Liver (tissue), 9 donors: Measurements from ENCODE around the gene ACOT2. TPM values are rescaled to one million over a fixed set of nuclear protein-coding genes. Genes with fewer than 3 reads are reported as not detected.
"Not testable (repeated sequence)": the region's sequence is repeated elsewhere in the genome, so short reads cannot be mapped to it uniquely, and the experiment has no call there.

Experiments
- DNase-seq: peaks from one replicate; pipeline ENCODE4 v3.0.0-alpha.2; 2017; ENCODE audit warnings: low spot score
- H3K27ac ChIP-seq, 2 donors: one replicate each; pipeline ENCODE4 v1.7.0; 2013; ENCODE audit warnings: inconsistent platforms in 2 of 2, low read length in 2 of 2, control low read depth in 1 of 2, low read depth in 1 of 2, mild to moderate bottlenecking in 1 of 2
- H3K27me3 ChIP-seq, 4 donors: one replicate each; pipeline versions ENCODE4 v1.6.1 to v1.7.0; 2013; ENCODE audit warnings: low read length in 3 of 4, inconsistent platforms in 1 of 4, mild to moderate bottlenecking in 1 of 4, moderate library complexity in 1 of 4; ENCODE audit not compliant: control insufficient read depth in 4 of 4, insufficient read depth in 4 of 4
- H3K36me3 ChIP-seq, 4 donors: one replicate each; pipeline versions ENCODE4 v1.6.1 to v1.7.0; 2013; ENCODE audit warnings: low read length in 3 of 4, mild to moderate bottlenecking in 3 of 4, low read depth in 1 of 4, moderate library complexity in 1 of 4; ENCODE audit not compliant: control insufficient read depth in 4 of 4, insufficient read depth in 3 of 4
- H3K4me1 ChIP-seq, 4 donors: one replicate each; pipeline versions ENCODE4 v1.6.1 to v1.7.0; 2013; ENCODE audit warnings: low read length in 3 of 4, mild to moderate bottlenecking in 3 of 4, moderate library complexity in 1 of 4; ENCODE audit not compliant: control insufficient read depth in 4 of 4, insufficient read depth in 4 of 4
- H3K4me3 ChIP-seq, 3 donors: one replicate each; pipeline versions ENCODE4 v1.6.1 to v1.7.0; 2013; ENCODE audit warnings: low read length in 3 of 3, control low read depth in 1 of 3, low read depth in 1 of 3, mild to moderate bottlenecking in 1 of 3
- H3K9ac ChIP-seq, 2 donors: one replicate each; pipeline ENCODE4 v1.7.0; 2013; ENCODE audit warnings: low read length in 2 of 2, mild to moderate bottlenecking in 2 of 2, moderate library complexity in 2 of 2, control low read depth in 1 of 2, low read depth in 1 of 2
- H3K9me3 ChIP-seq, 4 donors: one replicate each; pipeline versions ENCODE4 v1.6.1 to v1.7.0; 2013; ENCODE audit warnings: low read length in 3 of 4; ENCODE audit not compliant: control insufficient read depth in 4 of 4
- EGR1 ChIP-seq, 2 donors: IDR thresholded peaks; 2 replicates each; pipeline ENCODE4 v1.6.1; 2016 to 2018; ENCODE audit warnings: antibody characterized with exemption in 2 of 2, low read depth in 2 of 2
- FOXA1 ChIP-seq: IDR thresholded peaks from 2 replicates; pipeline ENCODE4 v1.6.1; 2016; ENCODE audit warnings: antibody characterized with exemption
- FOXA2 ChIP-seq: IDR thresholded peaks from 2 replicates; pipeline ENCODE4 v1.6.1; 2016; ENCODE audit warnings: antibody characterized with exemption
- GABPA ChIP-seq, 2 donors: IDR thresholded peaks in 1 of 2; conservative IDR thresholded peaks in 1 of 2; 2 replicates each; pipeline ENCODE4 v1.6.1; 2016; ENCODE audit warnings: antibody characterized with exemption in 2 of 2, mild to moderate bottlenecking in 1 of 2, moderate library complexity in 1 of 2
- HNF4A ChIP-seq, 2 donors: conservative IDR thresholded peaks; 2 replicates each; pipeline ENCODE4 v1.6.1; 2016; ENCODE audit warnings: antibody characterized with exemption in 2 of 2, mild to moderate bottlenecking in 2 of 2
- HNF4G ChIP-seq: IDR thresholded peaks from 2 replicates; pipeline ENCODE4 v1.6.1; 2016; ENCODE audit warnings: antibody characterized with exemption
- JUND ChIP-seq, 2 donors: IDR thresholded peaks; 2 replicates each; pipeline ENCODE4 v1.6.1; 2016; ENCODE audit warnings: antibody characterized with exemption in 2 of 2
- NR2F2 ChIP-seq: IDR thresholded peaks from 2 replicates; pipeline ENCODE4 v1.6.1; 2016; ENCODE audit warnings: antibody characterized with exemption
- RAD21 ChIP-seq, 2 donors: IDR thresholded peaks; 2 replicates each; pipeline ENCODE4 v1.6.1; 2016; ENCODE audit warnings: antibody characterized with exemption in 2 of 2, mild to moderate bottlenecking in 2 of 2
- RXRA ChIP-seq, 2 donors: IDR thresholded peaks; 2 replicates each; pipeline ENCODE4 v1.6.1; 2017 to 2018; ENCODE audit warnings: antibody characterized with exemption in 2 of 2, mild to moderate bottlenecking in 1 of 2
- SP1 ChIP-seq: IDR thresholded peaks from 2 replicates; pipeline ENCODE4 v1.6.1; 2018; ENCODE audit warnings: antibody characterized with exemption, mild to moderate bottlenecking
- TAF1 ChIP-seq: conservative IDR thresholded peaks from 2 replicates; pipeline ENCODE4 v1.6.1; 2016; ENCODE audit warnings: antibody characterized with exemption, mild to moderate bottlenecking
- YY1 ChIP-seq: IDR thresholded peaks from 2 replicates; pipeline ENCODE4 v1.6.1; 2016; ENCODE audit warnings: antibody characterized with exemption, mild to moderate bottlenecking
- WGBS: extraction: QIAGEN DNeasy Blood & Tissue Kit; methylation state at CpG from one replicate; pipeline ENCODE4 v1.1.7; 2013; 5-methylcytosine and 5-hydroxymethylcytosine counted together
- polyA plus RNA-seq, 2 donors: library from polyadenylated mRNA; stranded (reverse) in 1 of 2; unstranded in 1 of 2; fragments of 200-250 nt in 1 of 2; fragments of >200 nt in 1 of 2; fragmentation: Nextera tagmentation in 1 of 2; extraction: Ambion mirVana in 1 of 2; gene quantifications; one replicate each; pipeline versions ENCODE4 v1.2.1 to v1.2.3, GENCODE V29; 2013 to 2015
- total RNA-seq, 2 donors: library from RNA; depleted of rRNA; stranded (reverse); fragments of >200 nt; gene quantifications; one replicate each; pipeline ENCODE4 v1.2.3, GENCODE V29; 2014
- TF ChIP-seq, protein P1 (sequence below): IDR thresholded peaks from 2 replicates; pipeline ENCODE4 v1.6.1; 2016; ENCODE audit warnings: antibody characterized with exemption
- TF ChIP-seq, protein P2 (sequence below): IDR thresholded peaks from 2 replicates; pipeline ENCODE4 v1.6.1; 2016; ENCODE audit warnings: antibody characterized with exemption
- TF ChIP-seq, protein P3 (sequence below): IDR thresholded peaks from 2 replicates; pipeline ENCODE4 v1.6.1; 2016; ENCODE audit warnings: antibody characterized with exemption
- TF ChIP-seq, protein P4 (sequence below): fragments of 150-350 bp; IDR thresholded peaks from 2 replicates; pipeline ENCODE4 v1.5.1; 2017; ENCODE audit warnings: improper control_type of control experiment, low read depth, low read length; ENCODE audit not compliant: missing input control
- TF ChIP-seq, protein P5 (sequence below): IDR thresholded peaks from 2 replicates; pipeline ENCODE4 v1.6.1; 2016; ENCODE audit warnings: antibody characterized with exemption, mild to moderate bottlenecking
- donor health status: healthy.
- donor health status: healthy.
- donor health status: healthy.
- donor health status: healthy.
- donor health status: healthy.

ACOT2 gene
- total and polyA plus RNA-seq, 4 donors, result 51.2 to 189 (median 151) TPM

DNA sequence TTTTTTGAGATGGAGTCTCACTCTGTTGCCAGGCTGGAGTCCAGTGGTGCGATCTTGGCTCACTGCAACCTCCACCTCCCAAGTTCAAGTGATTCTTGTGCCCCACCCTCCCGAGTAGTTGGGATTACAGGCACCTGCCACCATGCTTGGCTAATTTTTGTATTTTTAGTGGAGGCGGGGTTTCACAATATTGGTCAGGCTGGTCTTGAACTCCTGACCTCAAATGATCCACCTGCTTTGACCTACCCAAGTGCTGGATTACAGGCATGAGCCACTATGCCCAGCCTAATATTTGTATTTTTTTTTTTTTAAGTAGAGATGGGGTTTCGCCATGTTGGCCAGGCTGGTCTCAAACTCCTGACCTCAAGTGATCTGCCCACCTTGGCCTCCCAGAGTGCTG is 4.7 kb downstream of the ACOT2 start:
- H3K9ac ChIP-seq, H3K9me3 ChIP-seq, H3K27ac ChIP-seq, H3K27me3 ChIP-seq, H3K4me3 ChIP-seq, H3K36me3 ChIP-seq, DNase-seq: not testable (repeated sequence)
- 69% methylated on average over 4 of the region's 4 CpGs for WGBS
- H3K4me1 ChIP-seq, result peaks cover 2 to 16% (median 8%) of the 10 kb centered on the region in 4 donors
- peak; percentile 10 for TF ChIP-seq YY1
- TF ChIP-seq RXRA (IDR thresholded peaks at IDR 0.05), result peak; percentile 27 to 50

DNA sequence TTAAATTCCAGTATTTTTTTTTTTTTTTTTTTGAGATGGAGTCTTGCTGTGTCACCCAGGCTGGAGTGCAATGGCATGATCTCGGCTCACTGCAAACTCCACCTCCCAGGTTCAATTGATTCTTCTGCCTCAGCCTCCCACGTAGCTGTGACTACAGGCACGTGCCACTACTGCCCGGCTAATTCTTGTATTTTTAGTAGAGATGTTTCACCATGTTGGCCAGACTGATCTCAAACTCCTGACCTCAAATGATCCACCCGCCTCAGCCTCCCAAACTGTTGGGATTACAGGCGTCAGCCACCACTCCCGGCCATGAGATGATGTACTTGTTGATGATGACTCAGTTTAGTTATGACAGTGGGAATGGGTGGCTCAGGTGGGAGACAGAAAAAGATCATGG is 5.2 kb downstream of the ACOT2 start:
- WGBS, result 68% methylated on average over 7 of the region's 7 CpGs
- H3K27ac ChIP-seq, H3K4me3 ChIP-seq, H3K36me3 ChIP-seq, H3K9me3 ChIP-seq, H3K27me3 ChIP-seq, H3K9ac ChIP-seq: not testable (repeated sequence)
- H3K4me1 ChIP-seq, result peaks cover 2 to 15% (median 8%) of the 10 kb centered on the region in 4 donors
- peak; percentile 6 for DNase-seq

DNA sequence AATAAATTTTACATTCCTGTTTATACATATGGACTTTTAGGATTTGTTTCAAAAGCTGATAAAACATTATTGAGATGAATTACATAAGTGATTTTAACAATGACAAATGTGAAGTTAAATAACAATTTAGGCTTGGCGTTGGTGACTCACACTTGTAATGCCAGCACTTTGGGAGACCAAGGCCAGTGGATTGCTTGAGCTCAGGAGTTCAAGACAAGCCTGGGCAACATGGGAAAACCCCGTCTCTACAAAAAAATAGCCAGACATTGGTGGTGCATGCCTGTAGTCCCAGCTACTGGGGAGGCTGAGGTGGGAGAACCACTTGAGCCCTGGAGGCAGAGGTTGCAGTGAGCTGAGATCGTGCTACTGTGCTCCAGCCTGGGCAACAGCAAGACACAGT is 7.4 kb downstream of the ACOT2 start:
- Histone ChIP-seq H3K9me3 (no peaks in the 10 kb centered on the region), H3K4me1 (peaks cover 2 to 11% (median 6%) of the 10 kb centered on the region in 4 donors), H3K36me3 (peaks cover 0 to 6% (median 2%) of the 10 kb centered on the region in 4 donors), H3K4me3 (no peak overlapping the region), H3K9ac (no peak overlapping the region), H3K27me3 (no peaks in the 10 kb centered on the region), H3K27ac (no peak overlapping the region)
- 84% methylated on average over 3 of the region's 3 CpGs for whole genome bisulfite sequencing
- TF ChIP-seq YY1 (no peak), EGR1 (IDR thresholded peaks at IDR 0.05; ENCODE audit: low read depth in 2 of 2) (no peak), SP1 (no peak), TAF1 (no peak), GABPA (IDR thresholded peaks at IDR 0.05 in 1 of 2, conservative IDR thresholded peaks at IDR 0.05 in 1 of 2) (no peak), HNF4A (conservative IDR thresholded peaks at IDR 0.05) (no peak), JUND (IDR thresholded peaks at IDR 0.05) (no peak), NR2F2 (no peak), FOXA1 (no peak), RXRA (IDR thresholded peaks at IDR 0.05) (no peak), RAD21 (IDR thresholded peaks at IDR 0.05) (no peak), HNF4G (no peak), FOXA2 (no peak)
- TF ChIP-seq, protein P1, sequence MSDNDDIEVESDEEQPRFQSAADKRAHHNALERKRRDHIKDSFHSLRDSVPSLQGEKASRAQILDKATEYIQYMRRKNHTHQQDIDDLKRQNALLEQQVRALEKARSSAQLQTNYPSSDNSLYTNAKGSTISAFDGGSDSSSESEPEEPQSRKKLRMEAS, result no peak
- TF ChIP-seq, protein P2, sequence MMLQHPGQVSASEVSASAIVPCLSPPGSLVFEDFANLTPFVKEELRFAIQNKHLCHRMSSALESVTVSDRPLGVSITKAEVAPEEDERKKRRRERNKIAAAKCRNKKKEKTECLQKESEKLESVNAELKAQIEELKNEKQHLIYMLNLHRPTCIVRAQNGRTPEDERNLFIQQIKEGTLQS, result no peak
- TF ChIP-seq, protein P3, sequence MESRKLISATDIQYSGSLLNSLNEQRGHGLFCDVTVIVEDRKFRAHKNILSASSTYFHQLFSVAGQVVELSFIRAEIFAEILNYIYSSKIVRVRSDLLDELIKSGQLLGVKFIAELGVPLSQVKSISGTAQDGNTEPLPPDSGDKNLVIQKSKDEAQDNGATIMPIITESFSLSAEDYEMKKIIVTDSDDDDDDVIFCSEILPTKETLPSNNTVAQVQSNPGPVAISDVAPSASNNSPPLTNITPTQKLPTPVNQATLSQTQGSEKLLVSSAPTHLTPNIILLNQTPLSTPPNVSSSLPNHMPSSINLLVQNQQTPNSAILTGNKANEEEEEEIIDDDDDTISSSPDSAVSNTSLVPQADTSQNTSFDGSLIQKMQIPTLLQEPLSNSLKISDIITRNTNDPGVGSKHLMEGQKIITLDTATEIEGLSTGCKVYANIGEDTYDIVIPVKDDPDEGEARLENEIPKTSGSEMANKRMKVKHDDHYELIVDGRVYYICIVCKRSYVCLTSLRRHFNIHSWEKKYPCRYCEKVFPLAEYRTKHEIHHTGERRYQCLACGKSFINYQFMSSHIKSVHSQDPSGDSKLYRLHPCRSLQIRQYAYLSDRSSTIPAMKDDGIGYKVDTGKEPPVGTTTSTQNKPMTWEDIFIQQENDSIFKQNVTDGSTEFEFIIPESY, result no peak
- TF ChIP-seq, protein P4, sequence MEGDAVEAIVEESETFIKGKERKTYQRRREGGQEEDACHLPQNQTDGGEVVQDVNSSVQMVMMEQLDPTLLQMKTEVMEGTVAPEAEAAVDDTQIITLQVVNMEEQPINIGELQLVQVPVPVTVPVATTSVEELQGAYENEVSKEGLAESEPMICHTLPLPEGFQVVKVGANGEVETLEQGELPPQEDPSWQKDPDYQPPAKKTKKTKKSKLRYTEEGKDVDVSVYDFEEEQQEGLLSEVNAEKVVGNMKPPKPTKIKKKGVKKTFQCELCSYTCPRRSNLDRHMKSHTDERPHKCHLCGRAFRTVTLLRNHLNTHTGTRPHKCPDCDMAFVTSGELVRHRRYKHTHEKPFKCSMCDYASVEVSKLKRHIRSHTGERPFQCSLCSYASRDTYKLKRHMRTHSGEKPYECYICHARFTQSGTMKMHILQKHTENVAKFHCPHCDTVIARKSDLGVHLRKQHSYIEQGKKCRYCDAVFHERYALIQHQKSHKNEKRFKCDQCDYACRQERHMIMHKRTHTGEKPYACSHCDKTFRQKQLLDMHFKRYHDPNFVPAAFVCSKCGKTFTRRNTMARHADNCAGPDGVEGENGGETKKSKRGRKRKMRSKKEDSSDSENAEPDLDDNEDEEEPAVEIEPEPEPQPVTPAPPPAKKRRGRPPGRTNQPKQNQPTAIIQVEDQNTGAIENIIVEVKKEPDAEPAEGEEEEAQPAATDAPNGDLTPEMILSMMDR, result no peak
- TF ChIP-seq, protein P5, sequence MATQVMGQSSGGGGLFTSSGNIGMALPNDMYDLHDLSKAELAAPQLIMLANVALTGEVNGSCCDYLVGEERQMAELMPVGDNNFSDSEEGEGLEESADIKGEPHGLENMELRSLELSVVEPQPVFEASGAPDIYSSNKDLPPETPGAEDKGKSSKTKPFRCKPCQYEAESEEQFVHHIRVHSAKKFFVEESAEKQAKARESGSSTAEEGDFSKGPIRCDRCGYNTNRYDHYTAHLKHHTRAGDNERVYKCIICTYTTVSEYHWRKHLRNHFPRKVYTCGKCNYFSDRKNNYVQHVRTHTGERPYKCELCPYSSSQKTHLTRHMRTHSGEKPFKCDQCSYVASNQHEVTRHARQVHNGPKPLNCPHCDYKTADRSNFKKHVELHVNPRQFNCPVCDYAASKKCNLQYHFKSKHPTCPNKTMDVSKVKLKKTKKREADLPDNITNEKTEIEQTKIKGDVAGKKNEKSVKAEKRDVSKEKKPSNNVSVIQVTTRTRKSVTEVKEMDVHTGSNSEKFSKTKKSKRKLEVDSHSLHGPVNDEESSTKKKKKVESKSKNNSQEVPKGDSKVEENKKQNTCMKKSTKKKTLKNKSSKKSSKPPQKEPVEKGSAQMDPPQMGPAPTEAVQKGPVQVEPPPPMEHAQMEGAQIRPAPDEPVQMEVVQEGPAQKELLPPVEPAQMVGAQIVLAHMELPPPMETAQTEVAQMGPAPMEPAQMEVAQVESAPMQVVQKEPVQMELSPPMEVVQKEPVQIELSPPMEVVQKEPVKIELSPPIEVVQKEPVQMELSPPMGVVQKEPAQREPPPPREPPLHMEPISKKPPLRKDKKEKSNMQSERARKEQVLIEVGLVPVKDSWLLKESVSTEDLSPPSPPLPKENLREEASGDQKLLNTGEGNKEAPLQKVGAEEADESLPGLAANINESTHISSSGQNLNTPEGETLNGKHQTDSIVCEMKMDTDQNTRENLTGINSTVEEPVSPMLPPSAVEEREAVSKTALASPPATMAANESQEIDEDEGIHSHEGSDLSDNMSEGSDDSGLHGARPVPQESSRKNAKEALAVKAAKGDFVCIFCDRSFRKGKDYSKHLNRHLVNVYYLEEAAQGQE, result no peak
- peak; percentile 9 for DNase-seq

DNA sequence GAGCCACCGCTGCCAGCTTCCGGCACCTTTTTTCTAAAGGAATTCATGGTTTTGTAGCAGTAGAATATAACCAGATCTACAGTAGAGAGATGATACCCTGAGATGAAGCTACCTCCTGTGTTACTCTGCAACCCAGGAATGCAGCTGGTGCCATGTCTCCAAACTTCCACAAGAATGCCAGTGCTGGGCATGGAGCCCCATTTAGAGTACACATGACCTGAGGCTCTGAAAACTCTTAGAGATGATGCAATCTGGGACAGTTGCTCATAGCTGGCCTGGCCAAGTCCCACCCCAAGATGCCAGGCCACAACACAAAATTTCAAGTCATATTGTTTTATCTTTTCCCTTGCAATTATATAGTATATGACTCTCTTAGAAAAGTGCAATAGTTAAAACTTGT is 8.2 kb downstream of the ACOT2 start:
- not testable (repeated sequence) for H3K27ac ChIP-seq, H3K9me3 ChIP-seq, H3K36me3 ChIP-seq, DNase-seq, H3K9ac ChIP-seq, H3K27me3 ChIP-seq, H3K4me3 ChIP-seq
- WGBS, result 97% methylated on average over 2 of the region's 2 CpGs
- peaks cover 2 to 11% (median 6%) of the 10 kb centered on the region in 4 donors for H3K4me1 ChIP-seq
